G401 (cell line): ENCODE results near the gene SMTNL1. TPM values are rescaled to one million over a fixed set of nuclear protein-coding genes. Genes with fewer than 3 reads are reported as not detected.
"Not testable (repeated sequence)": the region's sequence is repeated elsewhere in the genome, so short reads cannot be mapped to it uniquely, and the experiment has no call there.

Experiments
- DNase-seq: peaks from one replicate; pipeline ENCODE4 v3.0.0-alpha.2; 2015; ENCODE audit warnings: low spot score
- in situ Hi-C: cut with HindIII; loops from 2 replicates; pipeline ENCODE4 v1.10.0; 2016; ENCODE audit warnings: low sequenced_read_pairs, mixed read lengths
- total RNA-seq: library from RNA; depleted of rRNA; stranded (reverse); fragments of >200 nt; shearing (Covaris generic); gene quantifications from 2 replicates; pipeline ENCODE4 v1.2.3, GENCODE V29; 2014

Gene SMTNL1
- total RNA-seq, 1 experiment from 2014 or later = not detected

- DNase-seq = no peak
- in situ Hi-C loops = no loop called here
These were observed 30.9 kb upstream of the SMTNL1 start for GRCh38 chr11:57506522-57506921.

GRCh38 chr11:57508341-57509170 lies 28.8 kb upstream of the SMTNL1 start:
- no peak for DNase-seq
- in situ Hi-C loops = no loop called here

DNA sequence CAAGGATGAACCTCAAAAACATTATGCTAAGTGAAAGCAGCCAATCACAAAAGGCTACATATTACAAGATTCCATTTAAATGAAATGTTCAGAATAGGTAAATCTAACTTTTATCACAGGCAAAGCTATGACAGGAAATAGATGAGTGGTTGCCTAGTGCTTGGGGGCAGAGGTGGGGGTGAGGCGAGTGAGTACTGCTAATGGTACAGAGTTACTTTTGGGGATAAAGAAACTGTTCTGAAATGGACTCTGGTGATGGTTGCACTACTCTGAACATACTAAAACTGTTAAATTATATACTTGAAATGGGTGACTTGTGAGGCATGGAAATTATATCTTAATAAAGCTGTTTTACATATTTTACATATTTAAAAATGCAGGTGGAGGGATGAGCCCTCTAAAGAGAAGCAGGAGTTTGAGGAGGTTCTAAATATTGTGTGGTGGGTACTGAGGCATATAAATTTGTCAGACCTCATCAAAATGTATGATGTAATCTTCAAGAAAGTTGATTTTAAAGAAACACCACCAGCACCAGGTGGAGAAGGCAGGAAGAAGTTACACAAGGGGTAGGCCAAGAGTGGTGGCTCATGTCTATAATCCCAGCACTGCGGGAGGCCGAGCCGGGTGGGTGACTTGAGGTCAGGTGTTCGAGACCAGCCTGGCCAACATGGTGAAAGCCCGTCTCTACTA lies 25.5 kb upstream of the SMTNL1 start:
- no peak for DNase-seq
- in situ Hi-C loops = no loop called here

DNA sequence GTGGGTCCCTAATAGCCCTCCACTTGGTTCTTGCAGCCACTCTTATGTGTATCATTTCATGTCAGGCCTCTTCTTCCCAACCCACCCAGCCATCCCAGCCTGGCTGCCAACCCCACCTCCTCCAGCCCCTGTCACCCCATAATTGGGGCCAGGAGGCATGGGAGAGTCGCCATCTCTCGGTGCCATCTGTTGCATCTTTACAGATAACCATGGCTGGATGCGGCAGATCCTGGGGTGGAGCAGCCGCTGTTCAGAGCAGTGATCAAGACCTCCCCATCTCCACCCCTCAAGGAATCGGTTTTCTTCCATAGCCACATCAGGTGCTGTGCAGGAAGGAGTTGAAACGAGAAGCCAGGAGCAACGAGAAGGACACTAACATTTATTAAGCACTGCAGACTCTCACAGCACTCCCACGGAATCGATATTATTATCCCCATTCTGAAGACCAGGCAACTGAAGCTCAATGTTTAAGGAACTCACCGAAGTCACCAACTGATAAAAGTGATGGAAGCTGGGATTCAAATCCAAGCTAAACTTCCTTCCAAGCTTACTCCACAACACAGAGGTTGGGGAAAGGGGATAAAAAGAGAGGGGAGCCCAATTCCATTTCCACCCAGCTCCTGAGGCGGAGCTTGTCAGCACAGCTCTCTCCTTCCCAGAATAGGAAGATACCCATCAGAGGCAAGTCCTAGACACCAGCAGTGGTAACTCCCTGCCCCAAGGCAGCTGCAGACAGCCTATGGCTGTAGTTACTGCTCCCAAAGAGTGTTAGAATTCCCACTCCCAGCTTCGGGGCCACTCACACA lies 24.5 kb upstream of the SMTNL1 start:
- DNase-seq = no peak
- in situ Hi-C loops = no loop called here

GRCh38 chr11:57513452-57513795 lies 24.0 kb upstream of the SMTNL1 start:
- in situ Hi-C loops = no loop called here
- DNase-seq = no peak

DNA sequence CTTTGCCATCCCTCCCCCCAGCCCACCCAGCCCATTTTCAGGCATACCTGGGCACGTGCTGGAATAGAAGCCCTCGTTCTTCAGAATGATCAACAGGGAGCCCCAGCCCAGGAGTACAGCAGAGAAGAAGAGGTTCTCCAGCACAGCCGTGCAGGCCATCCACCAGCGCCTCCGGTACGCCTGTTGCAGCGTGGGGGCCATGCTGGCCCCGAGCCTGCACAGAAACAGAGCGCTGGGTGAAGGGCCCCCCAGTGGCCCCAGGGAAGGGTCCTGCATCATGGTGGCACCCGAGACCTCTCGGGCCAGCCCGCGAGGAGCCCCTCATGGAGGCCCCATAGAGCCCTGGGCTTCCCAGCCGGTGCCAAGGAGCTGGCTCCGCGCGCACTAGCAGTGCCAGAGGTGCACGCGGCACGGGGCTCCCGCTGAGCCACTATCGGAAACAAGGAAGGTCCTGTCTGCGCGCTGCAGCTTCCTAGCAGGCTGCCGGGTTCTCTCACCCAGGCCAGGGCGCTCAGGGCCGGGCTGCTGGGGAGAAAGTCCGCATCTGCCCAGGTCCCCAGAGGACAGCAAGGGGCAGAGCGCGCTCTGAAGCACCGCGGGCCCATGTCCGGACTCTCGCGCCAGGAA lies 23.4 kb upstream of the SMTNL1 start:
- in situ Hi-C loops = no loop called here
- DNase-seq = no peak

- no peak for DNase-seq
- in situ Hi-C loops = no loop called here
These were observed 22.7 kb upstream of the SMTNL1 start for GRCh38 chr11:57514538-57515331.

DNA sequence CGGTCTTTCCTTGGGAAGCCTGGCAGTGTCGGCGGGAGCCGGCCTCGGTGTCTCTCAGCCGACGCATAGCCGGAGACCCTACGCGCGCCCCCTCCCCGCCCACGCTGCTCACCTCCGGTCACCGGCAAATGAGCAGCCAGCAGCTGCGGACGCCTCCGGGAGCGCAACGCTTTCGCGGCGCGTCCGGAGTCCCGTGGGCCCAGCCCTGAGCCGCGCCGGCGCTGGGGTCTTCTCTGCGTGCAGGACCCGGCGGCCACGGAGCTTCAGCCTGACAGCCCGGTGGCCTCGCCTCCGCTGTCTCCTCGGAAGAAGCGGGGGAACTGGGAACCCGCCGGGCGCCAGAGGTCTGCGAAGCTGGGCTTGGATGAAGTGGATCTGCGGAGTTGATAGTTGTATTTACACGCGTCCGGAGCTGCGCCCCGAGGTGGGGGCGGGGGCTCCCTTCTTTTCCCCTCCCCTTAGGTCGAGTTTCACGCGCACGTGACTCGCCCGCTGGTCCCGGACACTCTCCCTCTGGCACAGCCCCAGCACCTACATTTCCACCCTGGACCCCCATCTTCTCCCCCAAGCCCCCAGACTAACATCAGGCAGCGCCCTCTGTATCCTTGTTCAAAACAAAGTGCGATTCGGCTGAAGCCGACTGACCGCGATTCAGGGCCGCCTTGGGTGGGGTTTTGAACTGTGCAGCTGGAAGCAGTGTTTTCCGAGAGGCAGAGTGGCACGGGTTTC lies 21.9 kb upstream of the SMTNL1 start, which contains the start of gene SLC43A1:
Gene SLC43A1, minus strand, starts transcription at position 371 of the 729 bp plus-strand sequence. CDS start 1,591 bp downstream, outside the sequence.
- in situ Hi-C loops = no loop called here
- DNase-seq = no peak

DNA sequence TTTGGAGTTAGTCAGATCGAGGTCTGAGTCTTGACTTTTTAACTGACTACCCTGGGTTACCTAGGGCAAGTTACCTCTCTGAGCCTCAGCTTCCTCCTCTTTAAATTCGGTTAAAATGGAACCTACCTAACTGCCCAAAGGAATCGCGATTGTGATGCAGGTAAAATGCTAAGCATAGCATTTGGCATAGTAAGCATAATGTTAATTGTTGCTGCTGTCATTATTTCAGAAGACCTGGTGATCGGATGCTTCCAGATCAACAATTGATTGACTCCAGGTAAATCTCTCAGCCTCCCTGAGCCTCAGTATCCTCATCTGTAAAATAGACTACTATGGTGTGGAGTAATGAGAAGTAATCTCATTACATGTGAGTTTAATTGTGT lies 21.3 kb upstream of the SMTNL1 start:
- in situ Hi-C loops = no loop called here
- DNase-seq = no peak

- no peak for DNase-seq
- in situ Hi-C loops = no loop called here
These were observed 16.3 kb upstream of the SMTNL1 start for GRCh38 chr11:57521116-57521515.

GRCh38 chr11:57523419-57523818 lies 14.0 kb upstream of the SMTNL1 start:
- in situ Hi-C loops = no loop called here
- no peak for DNase-seq

DNA sequence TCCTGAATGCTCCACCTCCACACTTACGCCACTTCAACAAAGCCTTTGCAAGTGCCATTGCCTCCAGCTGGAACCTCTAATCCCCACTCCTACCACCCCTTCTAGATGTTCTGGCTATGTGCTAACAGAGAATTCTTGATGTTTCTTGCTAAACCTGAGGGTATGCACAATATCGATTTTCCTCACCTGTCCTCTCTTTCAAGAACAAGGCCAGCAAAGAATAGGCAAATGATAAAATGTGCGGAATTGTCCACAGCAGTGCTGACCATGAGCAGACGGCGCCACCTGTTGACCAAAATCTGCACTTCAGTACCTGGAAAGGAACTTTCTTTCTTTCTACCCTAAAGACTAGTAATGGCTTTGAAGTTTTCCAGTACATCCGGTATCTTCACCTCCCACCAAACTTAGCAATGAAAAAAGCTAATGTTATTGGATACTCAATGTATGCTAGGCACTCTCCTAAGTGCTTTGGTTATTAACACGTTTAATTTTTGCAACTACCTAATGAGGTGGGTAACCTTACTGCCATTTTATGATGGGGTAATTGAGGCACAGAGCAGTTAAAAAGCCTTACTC lies 10.3 kb upstream of the SMTNL1 start:
- in situ Hi-C loops = no loop called here
- peak; percentile 79 for DNase-seq

DNA sequence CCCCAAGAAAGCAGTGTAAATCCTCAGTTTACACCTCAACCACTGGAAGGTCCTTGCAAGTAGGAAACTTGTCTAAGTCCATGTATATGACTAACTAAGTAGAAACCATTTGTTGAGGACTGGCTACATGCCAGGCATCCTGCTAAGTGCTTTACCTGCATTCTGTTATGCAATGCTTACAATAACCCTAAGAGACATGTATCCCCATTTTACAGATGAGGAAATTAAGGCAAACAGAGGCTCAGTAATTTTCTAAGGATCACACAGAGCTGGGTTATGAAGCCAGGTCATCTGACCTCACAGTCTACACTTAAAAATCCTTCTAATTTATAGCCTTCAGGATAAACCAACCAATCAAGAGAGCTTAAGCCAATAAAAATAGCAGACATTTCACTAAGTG lies 8.4 kb upstream of the SMTNL1 start:
- in situ Hi-C loops = no loop called here

DNA sequence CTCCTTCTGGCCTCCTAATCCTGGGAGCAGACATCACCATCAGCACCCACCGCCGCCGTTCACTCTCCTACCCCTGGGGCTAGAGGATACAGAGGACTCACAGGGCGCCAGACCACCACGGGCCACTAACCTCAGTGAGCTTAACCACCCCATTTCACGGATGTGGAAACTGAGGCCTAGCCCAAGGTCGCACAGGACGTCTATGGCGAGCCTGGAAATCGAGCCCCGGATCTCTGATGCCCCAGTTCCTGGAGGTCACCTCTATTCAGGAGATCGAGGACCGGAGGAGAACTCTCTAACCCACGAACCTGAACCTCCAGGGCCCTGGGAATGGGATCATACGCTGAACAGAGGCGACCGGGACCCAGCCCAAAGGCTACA lies 7.2 kb upstream of the SMTNL1 start:
- in situ Hi-C loops = no loop called here
- no peak for DNase-seq

More for the DNA sequence above, 8.4 kb upstream of the SMTNL1 start:
- DNase-seq = no peak

- in situ Hi-C loops = no loop called here
- DNase-seq = peak; percentile 100
These were observed 6.5 kb upstream of the SMTNL1 start, which contains the start of gene TIMM10 for GRCh38 chr11:57530596-57531507. Gene TIMM10, minus strand, starts transcription at chr11:57530754. Its CDS starts 565 bp downstream, at chr11:57530189.

DNA sequence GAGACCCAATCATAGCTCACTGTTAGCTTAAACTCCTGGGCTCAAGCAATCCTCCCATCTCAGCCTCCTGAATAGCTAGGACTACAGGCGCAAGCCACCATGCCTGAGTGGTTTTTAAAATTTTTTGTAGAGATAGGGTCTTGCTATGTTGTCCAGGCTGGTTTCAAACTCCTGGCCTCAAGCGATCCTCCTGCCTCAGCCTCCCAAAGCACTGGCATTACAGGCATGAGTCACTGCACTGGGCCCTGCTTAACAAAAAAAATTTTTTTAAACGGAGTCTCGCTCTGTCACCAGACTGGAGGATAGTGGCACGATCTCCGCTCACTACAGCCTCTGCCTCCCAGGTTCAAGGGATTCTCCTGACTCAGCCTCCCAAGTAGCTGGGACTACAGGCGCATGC lies 2.9 kb upstream of the SMTNL1 start:
- in situ Hi-C loops, DNase-seq: not testable (repeated sequence)

DNA sequence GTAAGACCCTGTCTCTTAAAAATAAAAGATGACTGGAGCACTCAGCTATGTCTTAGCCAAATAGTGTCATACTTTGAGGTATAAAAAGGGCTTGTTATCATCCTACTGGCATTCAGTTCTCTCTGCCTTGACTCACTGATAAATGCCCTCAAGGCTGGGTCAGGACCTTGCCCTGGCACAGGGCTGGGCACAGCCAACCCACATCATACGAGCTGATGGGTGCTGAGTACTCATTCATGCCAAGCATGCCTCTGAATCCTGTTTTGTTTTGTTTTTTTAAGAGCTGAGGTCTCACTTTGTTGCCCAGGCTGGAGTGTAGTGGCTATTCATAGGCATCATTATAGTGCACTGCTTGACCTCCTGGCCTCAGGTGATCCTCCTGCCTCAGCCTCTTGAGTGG lies 1.9 kb downstream of the SMTNL1 start:
- in situ Hi-C loops = no loop called here
- no peak for DNase-seq
